AG10803 (cell line): Measurements from ENCODE around the gene UCN.
"Not testable (repeated sequence)": the region's sequence is repeated elsewhere in the genome, so short reads cannot be mapped to it uniquely, and the experiment has no call there.

Source experiments
- DNase-seq: peaks from one replicate; pipeline ENCODE4 v3.0.0; 2010; ENCODE audit warnings: low read depth
- H3K4me3 ChIP-seq: 2 replicates; pipeline ENCODE4 v1.5.1; 2011; ENCODE audit warnings: mild to moderate bottlenecking, low read length, control low read depth
- CTCF ChIP-seq: conservative IDR thresholded peaks from 2 replicates; pipeline ENCODE4 v1.5.1; 2011; ENCODE audit warnings: mild to moderate bottlenecking, low read length, control low read depth, inconsistent platforms

UCN gene

GRCh38 chr2:27282892-27283291 is 25.4 kb downstream of the UCN start:
- no peak overlapping the region for H3K4me3 ChIP-seq
- TF ChIP-seq CTCF = no peak
- DNase-seq = no peak

GRCh38 chr2:27281855-27282559 is 26.2 kb downstream of the UCN start, which contains the start of gene TRIM54:
TSS of gene TRIM54 (plus strand) at chr2:27282429. CDS start at chr2:27282732, 303 bp downstream.
- TF ChIP-seq CTCF = no peak
- no peak for DNase-seq
- H3K4me3 ChIP-seq = no peak within 1 kb of the TSS

GRCh38 chr2:27281442-27281841 is 26.8 kb downstream of the UCN start:
- no peak overlapping the region for H3K4me3 ChIP-seq
- DNase-seq = no peak
- TF ChIP-seq CTCF = no peak

DNA sequence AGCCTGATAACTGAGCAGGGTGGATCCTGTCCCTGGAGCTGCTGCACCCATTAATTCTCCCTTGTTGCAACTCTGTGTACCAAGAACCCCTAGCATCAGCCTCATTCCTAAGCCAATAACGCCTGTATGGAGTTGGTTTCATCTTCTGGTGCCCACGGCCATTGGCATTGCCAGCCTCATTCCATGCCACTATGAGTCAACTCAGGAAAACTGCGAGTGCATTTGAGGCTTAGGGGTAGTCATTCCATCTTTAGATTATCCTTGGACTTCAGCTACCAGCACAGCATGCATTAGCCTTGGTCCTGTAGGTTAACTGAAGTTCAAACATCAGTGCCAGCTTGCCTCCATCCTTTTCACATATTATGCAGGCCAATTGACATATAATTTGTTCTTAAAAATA is 27.4 kb downstream of the UCN start:
- TF ChIP-seq CTCF = no peak
- no peak for DNase-seq
- no peak overlapping the region for H3K4me3 ChIP-seq

DNA sequence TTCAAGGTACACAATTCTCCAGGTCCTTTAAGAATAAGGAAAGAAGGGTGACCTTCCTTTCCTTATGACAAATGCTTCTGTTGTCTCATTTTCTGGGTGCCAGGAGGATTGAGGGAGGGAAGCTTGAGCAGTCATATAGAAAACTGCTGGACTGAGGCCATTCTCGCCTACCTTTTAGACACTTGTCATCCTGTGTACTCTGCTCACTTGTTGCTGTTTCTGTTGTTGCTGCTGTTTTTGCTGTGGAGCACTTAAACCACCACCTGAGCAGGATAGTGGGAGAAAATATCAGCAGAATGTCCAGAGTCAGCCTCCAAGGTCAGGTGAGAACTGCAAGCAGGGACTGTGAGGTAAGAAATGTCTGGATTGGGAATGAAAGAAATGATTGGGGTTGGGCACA is 30.2 kb downstream of the UCN start:
- no peak for TF ChIP-seq CTCF
- DNase-seq = no peak
- no peak overlapping the region for H3K4me3 ChIP-seq

DNA sequence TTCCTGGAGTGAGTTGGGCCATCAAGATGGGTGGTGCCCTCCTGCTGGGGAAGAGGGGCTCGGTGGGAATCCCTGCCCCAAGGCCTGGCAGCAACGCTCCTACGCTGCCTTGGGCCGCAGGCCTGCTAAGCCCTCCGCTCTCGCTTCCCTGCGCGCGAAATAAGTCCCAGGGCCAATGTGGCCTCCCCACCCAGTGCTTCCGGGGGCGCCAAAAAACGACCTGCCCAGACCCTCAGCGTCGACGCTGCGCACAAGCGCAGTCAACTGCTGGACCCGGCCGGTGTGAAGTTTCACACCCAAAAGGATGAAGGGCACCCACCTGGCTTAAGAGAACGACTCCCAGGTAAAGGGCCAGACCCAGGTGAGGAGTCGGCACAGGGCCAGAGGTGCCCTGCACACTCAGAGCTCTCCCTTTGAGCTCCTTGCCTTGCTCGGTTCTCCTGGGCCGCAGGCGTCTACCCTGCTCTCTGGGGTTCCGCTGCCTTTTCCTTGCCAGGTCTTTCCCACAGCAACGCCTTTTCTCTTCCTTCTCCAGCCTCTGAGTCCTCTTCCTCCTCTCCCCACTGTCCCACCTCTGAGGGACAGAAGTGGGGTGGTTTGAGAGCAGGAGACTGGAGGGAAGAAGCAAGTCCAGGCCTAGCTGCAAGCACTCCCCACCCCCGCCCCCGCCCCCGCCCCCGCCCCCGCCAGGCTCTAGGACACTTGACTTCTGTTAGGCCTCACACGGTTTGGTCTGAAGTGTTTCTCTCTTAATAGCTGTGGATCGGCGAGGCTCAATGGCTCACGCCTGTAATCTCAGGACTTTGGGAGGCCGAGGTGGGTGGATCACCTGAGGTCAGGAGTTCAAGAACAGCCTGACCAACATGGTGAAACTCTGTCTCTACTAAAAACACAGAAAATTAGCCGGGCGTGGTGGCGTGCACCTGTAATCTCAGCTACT is 32.8 kb downstream of the UCN start, which contains the start of gene DNAJC5G:
Gene DNAJC5G, plus strand, starts transcription at position 223 of the 940 bp plus-strand sequence. CDS start 1,296 bp downstream, outside the sequence.
- no peak for TF ChIP-seq CTCF
- DNase-seq = no peak
- no peak within 1 kb of the TSS for H3K4me3 ChIP-seq

- DNase-seq, H3K4me3 ChIP-seq: not testable (repeated sequence)
Measured at GRCh38 chr2:27272537-27273522, 35.4 kb downstream of the UCN start.
